Measurements from ENCODE around the gene RASSF4. TPM values are rescaled to one million over a fixed set of nuclear protein-coding genes. Genes with fewer than 3 reads are reported as not detected.

The RASSF4 gene
- total and polyA plus RNA-seq, 9 of the 15 experiments (the other 6 are each of a cell fraction or from before 2014, with no cell fraction given): 0.01 to 0.62 (median 0.11) TPM; not detected in 3

GRCh38 chr10:44978213-44978569 is 18.6 kb downstream of the RASSF4 start (continued):
- TF ChIP-seq CHD7 (IDR thresholded peaks at IDR 0.05; ENCODE audit: low read depth, low read length): no peak
- no peak for TF ChIP-seq ZBTB40 (IDR thresholded peaks at IDR 0.05)
- no peak for TF ChIP-seq ZBTB40 (CRISPR knock-in tag; IDR thresholded peaks at IDR 0.05)
- no peak for TF ChIP-seq ZNF75A (CRISPR knock-in tag; IDR thresholded peaks at IDR 0.05)
- TF ChIP-seq ZNF436 (CRISPR knock-in tag; IDR thresholded peaks at IDR 0.05): no peak
- no peak for TF ChIP-seq STAG1 (CRISPR knock-in tag; IDR thresholded peaks at IDR 0.05; ENCODE audit: borderline replicate concordance)
- TF ChIP-seq HDAC1 (IDR thresholded peaks at IDR 0.05): no peak
- TF ChIP-seq SMAD4 (CRISPR knock-in tag; conservative IDR thresholded peaks at IDR 0.05): no peak
